Loucy (cell line): ENCODE data around the gene CYB5B.

Experiments used
- CTCF ChIP-seq: fragments of 200-600 bp; sonication (generic); conservative IDR thresholded peaks from 2 replicates; pipeline ENCODE4 v1.5.1; 2014; ENCODE audit warnings: mild to moderate bottlenecking, antibody characterized with exemption, low read length
- EZH2phosphoT487 ChIP-seq: fragments of 200-600 bp; IDR thresholded peaks from 2 replicates; pipeline ENCODE4 v1.6.1; 2018; ENCODE audit warnings: antibody characterized with exemption, mild to moderate bottlenecking, moderate library complexity, borderline replicate concordance

GRCh38 chr16:69405326-69405725 lies 19.1 kb upstream of the CYB5B start:
- no peak for TF ChIP-seq CTCF
- no peak for TF ChIP-seq EZH2phosphoT487
